Loucy (cell line): Measurements from ENCODE around the gene OVOL2.
"Not testable (repeated sequence)": the region's sequence is repeated elsewhere in the genome, so short reads cannot be mapped to it uniquely, and the experiment has no call there.

Experiments
- H2AFZ ChIP-seq: fragments of 200-600 bp; sonication (generic); 2 replicates; pipeline ENCODE4 v1.6.0; 2016; ENCODE audit warnings: antibody characterized with exemption, mild to moderate bottlenecking, low read length, moderate library complexity
- H3F3A ChIP-seq: fragments of 200-600 bp; 2 replicates; pipeline ENCODE4 v1.6.0; 2016; ENCODE audit warnings: antibody characterized with exemption, low read depth, mild to moderate bottlenecking
- H3K27me3 ChIP-seq: fragments of 200-600 bp; sonication (generic); 2 replicates; pipeline ENCODE4 v1.6.1; 2014; ENCODE audit warnings: low read length, mild to moderate bottlenecking; ENCODE audit not compliant: insufficient read depth, poor library complexity, severe bottlenecking
- H3K36me3 ChIP-seq: fragments of 200-600 bp; sonication (generic); 2 replicates; pipeline ENCODE4 v1.6.1; 2016; ENCODE audit warnings: low read length; ENCODE audit not compliant: insufficient read depth
- H3K4me1 ChIP-seq: fragments of 200-600 bp; sonication (generic); 2 replicates; pipeline ENCODE4 v1.5.1; 2014; ENCODE audit warnings: low read length, mild to moderate bottlenecking; ENCODE audit not compliant: insufficient read depth, poor library complexity, severe bottlenecking
- H3K4me2 ChIP-seq: fragments of 200-600 bp; sonication (generic); 2 replicates; pipeline ENCODE4 v1.6.0; 2014; ENCODE audit warnings: antibody characterized with exemption, low read length, low read depth, mild to moderate bottlenecking; ENCODE audit not compliant: poor library complexity, severe bottlenecking
- H3K4me3 ChIP-seq: fragments of 200-600 bp; sonication (generic); 2 replicates; pipeline ENCODE4 v1.5.1; 2014; ENCODE audit warnings: low read length, mild to moderate bottlenecking, mixed read lengths; ENCODE audit not compliant: poor library complexity, severe bottlenecking
- H3K79me2 ChIP-seq: fragments of 200-600 bp; sonication (generic); 2 replicates; pipeline ENCODE4 v1.6.1; 2014; ENCODE audit warnings: low read length; ENCODE audit not compliant: insufficient read depth
- H3K9ac ChIP-seq: fragments of 200-600 bp; sonication (generic); 2 replicates; pipeline ENCODE4 v1.6.0; 2014; ENCODE audit warnings: mild to moderate bottlenecking, low read depth, low read length, moderate library complexity; ENCODE audit not compliant: poor library complexity, severe bottlenecking
- H3K9me2 ChIP-seq: fragments of 200-600 bp; sonication (generic); replicated peaks from 2 replicates; pipeline ENCODE4 v1.6.1; 2016; ENCODE audit warnings: low read depth, low read length, mixed read lengths
- H3K9me3 ChIP-seq: fragments of 200-600 bp; sonication (generic); 2 replicates; pipeline ENCODE4 v1.6.1; 2014; ENCODE audit warnings: mild to moderate bottlenecking, antibody characterized with exemption, low read length, low read depth; ENCODE audit not compliant: insufficient read depth
- H4K20me1 ChIP-seq: fragments of 200-600 bp; sonication (generic); 2 replicates; pipeline ENCODE4 v1.6.0; 2014; ENCODE audit warnings: antibody characterized with exemption, low read length, mild to moderate bottlenecking; ENCODE audit not compliant: insufficient read depth, poor library complexity, severe bottlenecking
- CTCF ChIP-seq: fragments of 200-600 bp; sonication (generic); conservative IDR thresholded peaks from 2 replicates; pipeline ENCODE4 v1.5.1; 2014; ENCODE audit warnings: mild to moderate bottlenecking, antibody characterized with exemption, low read length
- EZH2phosphoT487 ChIP-seq: fragments of 200-600 bp; IDR thresholded peaks from 2 replicates; pipeline ENCODE4 v1.6.1; 2018; ENCODE audit warnings: antibody characterized with exemption, mild to moderate bottlenecking, moderate library complexity, borderline replicate concordance

The OVOL2 gene

GRCh38 chr20:18087054-18087453 is 29.3 kb upstream of the OVOL2 start:
- no peaks in the 10 kb centered on the region for H3K9me3 ChIP-seq
- TF ChIP-seq EZH2phosphoT487 (no peak), CTCF (no peak)
- H3F3A ChIP-seq = no peaks in the 10 kb centered on the region
- H4K20me1 ChIP-seq = no peaks in the 10 kb centered on the region
- no peak overlapping the region for H3K9ac ChIP-seq
- H3K4me2 ChIP-seq = no peak overlapping the region
- no peaks in the 10 kb centered on the region for H3K36me3 ChIP-seq
- no peaks in the 10 kb centered on the region for H3K27me3 ChIP-seq
- no peak overlapping the region for H3K4me3 ChIP-seq
- no peaks in the 10 kb centered on the region for H3K9me2 ChIP-seq
- H3K79me2 ChIP-seq = no peaks in the 10 kb centered on the region
- H2AFZ ChIP-seq = no peak overlapping the region
- no peaks in the 10 kb centered on the region for H3K4me1 ChIP-seq

GRCh38 chr20:18080836-18081235 is 23.1 kb upstream of the OVOL2 start:
- H3K4me3 ChIP-seq, H3K4me2 ChIP-seq, H3K36me3 ChIP-seq, H3K9me3 ChIP-seq, H3K9ac ChIP-seq, H3F3A ChIP-seq, H3K79me2 ChIP-seq, H3K27me3 ChIP-seq, H3K9me2 ChIP-seq, H3K4me1 ChIP-seq, H4K20me1 ChIP-seq, H2AFZ ChIP-seq: not testable (repeated sequence)

GRCh38 chr20:18079756-18080353 is 22.1 kb upstream of the OVOL2 start:
- Histone ChIP-seq H3K79me2 (no peaks in the 10 kb centered on the region), H3K4me2 (no peak overlapping the region), H3F3A (no peaks in the 10 kb centered on the region), H3K9me3 (no peaks in the 10 kb centered on the region), H4K20me1 (no peaks in the 10 kb centered on the region), H3K9me2 (no peaks in the 10 kb centered on the region), H3K4me1 (no peaks in the 10 kb centered on the region), H3K9ac (no peak overlapping the region), H3K27me3 (no peaks in the 10 kb centered on the region), H2AFZ (no peak overlapping the region), H3K36me3 (no peaks in the 10 kb centered on the region), H3K4me3 (no peak overlapping the region)
- TF ChIP-seq EZH2phosphoT487 (no peak), CTCF (no peak)

- H3K9ac ChIP-seq = no peak overlapping the region
- H3K36me3 ChIP-seq = no peaks in the 10 kb centered on the region
- H3K4me3 ChIP-seq = no peak overlapping the region
- H3K4me2 ChIP-seq = no peak overlapping the region
- H3K4me1 ChIP-seq = no peaks in the 10 kb centered on the region
- no peaks in the 10 kb centered on the region for H3K27me3 ChIP-seq
- H3K9me3 ChIP-seq = no peaks in the 10 kb centered on the region
- TF ChIP-seq CTCF (no peak), EZH2phosphoT487 (no peak)
- H3F3A ChIP-seq = no peaks in the 10 kb centered on the region
- H2AFZ ChIP-seq = no peak overlapping the region
- no peaks in the 10 kb centered on the region for H3K79me2 ChIP-seq
- no peaks in the 10 kb centered on the region for H4K20me1 ChIP-seq
- H3K9me2 ChIP-seq = no peaks in the 10 kb centered on the region
Observed at GRCh38 chr20:18077157-18077556, 19.4 kb upstream of the OVOL2 start.
